HUDEP-2 (cell line): ENCODE measurements around the gene TXNRD1.
"Not testable (repeated sequence)": the region's sequence is repeated elsewhere in the genome, so short reads cannot be mapped to it uniquely, and the experiment has no call there.

Experiments
- DNase-seq, 76 experiments: peaks; one replicate each; lab custom pipeline; 2025; ENCODE audit not compliant: unreplicated experiment in 76 of 76; lab: John Stamatoyannopoulos, UW

The TXNRD1 gene

GRCh38 chr12:104189915-104190555, 25.5 kb upstream of the TXNRD1 start:
- no peak for DNase-seq

GRCh38 chr12:104190641-104191176, 24.9 kb upstream of the TXNRD1 start:
- no peak for DNase-seq

- no peak for DNase-seq
These were observed 18.3 kb upstream of the TXNRD1 start for GRCh38 chr12:104197264-104197663.

- DNase-seq: no peak
These were observed 15.6 kb upstream of the TXNRD1 start for GRCh38 chr12:104199964-104200363.

GRCh38 chr12:104201238-104202001, 14.2 kb upstream of the TXNRD1 start:
- DNase-seq: peak in 28 of 76 experiments; percentile 2 to 56 (median 16)

GRCh38 chr12:104204690-104205480, 10.7 kb upstream of the TXNRD1 start:
- DNase-seq: no peak

- DNase-seq: no peak
These were observed 8.0 kb upstream of the TXNRD1 start for GRCh38 chr12:104207416-104208205.

- DNase-seq: no peak
These were observed 3.1 kb upstream of the TXNRD1 start for GRCh38 chr12:104212516-104212915.

- no peak for DNase-seq
These were observed 1.6 kb upstream of the TXNRD1 start for GRCh38 chr12:104213952-104214351.

- no peak for DNase-seq
These were observed 944 bp downstream of the TXNRD1 start for GRCh38 chr12:104216521-104216924.

- DNase-seq: not testable (repeated sequence)
These were observed 2.9 kb downstream of the TXNRD1 start for GRCh38 chr12:104218506-104218905.

- no peak for DNase-seq
These were observed 3.4 kb downstream of the TXNRD1 start for GRCh38 chr12:104218935-104219334.

GRCh38 chr12:104219361-104219892, 3.8 kb downstream of the TXNRD1 start:
- peak in 25 of 76 experiments; percentile 1 to 65 (median 20) for DNase-seq

- peak in 57 of 76 experiments; percentile 2 to 77 (median 35) for DNase-seq
These were observed 4.4 kb downstream of the TXNRD1 start for GRCh38 chr12:104219908-104220404.

- no peak for DNase-seq
These were observed 5.4 kb downstream of the TXNRD1 start for GRCh38 chr12:104220931-104221330.

GRCh38 chr12:104222976-104223375, 7.4 kb downstream of the TXNRD1 start:
- no peak for DNase-seq

- no peak for DNase-seq
These were observed 8.1 kb downstream of the TXNRD1 start for GRCh38 chr12:104223712-104224111.

- DNase-seq: no peak
These were observed 11.1 kb downstream of the TXNRD1 start for GRCh38 chr12:104226672-104227071.

GRCh38 chr12:104230304-104231095, 14.9 kb downstream of the TXNRD1 start:
- no peak for DNase-seq
